Kidney (tissue), 14 donors: ENCODE data around the gene PTPRJ. TPM values are rescaled to one million over a fixed set of nuclear protein-coding genes. Genes with fewer than 3 reads are reported as not detected.

Source experiments
- DNase-seq, 5 donors: peaks; one replicate each; pipeline ENCODE4 v3.0.0-alpha.2; 2013 to 2020
- FAIRE-seq: peaks from 2 replicates; lab custom pipeline; 2012; peaks lifted over from hg19 to GRCh38; lab: Jason Lieb, UNC
- H3K27ac ChIP-seq, 2 donors: one replicate each; pipeline ENCODE4 v1.7.0; 2013; ENCODE audit warnings: low read depth in 2 of 2, low read length in 2 of 2, inconsistent platforms in 1 of 2
- H3K27me3 ChIP-seq: one replicate; pipeline ENCODE4 v1.7.1; 2013; ENCODE audit warnings: low read length, inconsistent platforms; ENCODE audit not compliant: control insufficient read depth, insufficient read depth
- H3K36me3 ChIP-seq, 3 donors: one replicate each; pipeline versions ENCODE4 v1.7.0 to v1.7.1; 2013; ENCODE audit warnings: low read length in 3 of 3, control low read depth in 1 of 3, inconsistent platforms in 1 of 3; ENCODE audit not compliant: insufficient read depth in 3 of 3, control insufficient read depth in 2 of 3
- H3K4me1 ChIP-seq, 3 donors: one replicate each; pipeline versions ENCODE4 v1.7.0 to v1.7.1; 2013; ENCODE audit warnings: low read length in 3 of 3, inconsistent platforms in 1 of 3, low read depth in 1 of 3; ENCODE audit not compliant: control insufficient read depth in 2 of 3, insufficient read depth in 2 of 3
- H3K4me3 ChIP-seq, 3 donors: one replicate each; pipeline versions ENCODE4 v1.7.0 to v1.8.1; 2013; ENCODE audit warnings: low read length in 3 of 3, control low read depth in 1 of 3, inconsistent platforms in 1 of 3
- H3K9ac ChIP-seq, 3 donors: one replicate each; pipeline versions ENCODE4 v1.7.0 to v1.7.1; 2013; ENCODE audit warnings: low read length in 3 of 3, control low read depth in 1 of 3, inconsistent platforms in 1 of 3
- H3K9me3 ChIP-seq, 3 donors: one replicate each; pipeline versions ENCODE4 v1.7.0 to v1.7.1; 2013; ENCODE audit warnings: low read length in 3 of 3, control low read depth in 1 of 3, inconsistent platforms in 1 of 3; ENCODE audit not compliant: control insufficient read depth in 2 of 3, insufficient read depth in 1 of 3
- intact Hi-C: fragments of 100-400 bp; cut with DNase I; formaldehyde crosslinking; loops from one replicate; pipeline ENCODE4 v1.11.1; 2022
- polyA plus RNA-seq: library from polyadenylated mRNA; stranded (reverse); fragments of 350-450 nt; fragmentation: Illumina TruSeq; extraction: RNeasy Lipid Tissue Mini Kit (QIAGEN cat#74804); gene quantifications from one replicate; pipeline ENCODE4 v1.2.3, GENCODE V29; 2014; ENCODE audit warnings: low read depth, low replicate concordance; ENCODE audit not compliant: insufficient read depth
- total RNA-seq: library from RNA; stranded (reverse); fragmentation: NEBNext Ultra II Directional; extraction: Animal tissue kit (Norgen Biotek cat#: 25700); gene quantifications from one replicate; pipeline ENCODE4 v1.2.1, GENCODE V29; 2021
- TF ChIP-seq, protein P1 (sequence below): IDR thresholded peaks from 3 replicates; pipeline ENCODE4 v1.5.1; 2012; ENCODE audit warnings: mild to moderate bottlenecking, moderate library complexity, borderline replicate concordance; ENCODE audit not compliant: insufficient read depth; ENCODE audit errors: extremely low read depth
- donor health status: control.
- donor health status: control.
- donor health status: control.
- donor health status: control.
- donor health status: control.
- donor health status: DM: yes; HTN: yes; CAD: no.
- donor health status: Normal renal cell carcinoma (clear cell type).

The PTPRJ gene
- total and polyA plus RNA-seq, 2 donors from 2014 or later = 9.2 to 80.5 TPM

DNA sequence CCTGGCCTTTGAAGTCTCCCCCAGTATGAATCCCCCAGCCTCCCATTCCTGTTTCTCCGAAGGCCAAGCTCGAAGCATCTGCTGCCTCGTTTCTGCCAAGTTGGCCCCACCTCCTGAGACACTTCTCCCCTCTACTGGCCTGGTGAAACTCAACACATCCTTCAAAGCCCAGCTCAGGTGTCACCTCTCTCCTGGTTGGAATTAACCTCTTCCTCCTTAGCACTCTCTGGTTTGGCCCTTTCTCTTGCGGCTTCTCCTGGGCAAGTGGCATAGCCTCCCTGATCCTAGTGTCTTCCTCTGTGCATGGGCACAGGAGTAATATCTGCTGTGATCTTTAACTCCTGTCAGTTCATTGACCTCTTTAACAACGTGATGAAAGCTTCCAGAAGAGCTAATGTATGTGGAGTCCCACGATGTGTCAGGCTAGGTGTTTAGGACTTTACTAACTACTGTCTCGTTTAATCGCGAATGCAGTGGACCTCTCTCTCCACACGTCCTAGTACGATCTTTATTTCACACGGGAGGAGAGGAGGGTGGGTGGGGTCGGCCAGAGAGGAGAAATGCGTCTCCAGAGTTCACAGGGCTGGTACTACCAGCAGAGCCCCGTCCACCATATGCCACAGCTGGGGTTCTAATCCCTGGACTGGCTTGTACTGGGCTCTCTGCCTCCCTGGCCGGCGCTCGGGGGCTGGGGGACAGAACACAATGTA is 826 bp upstream of the PTPRJ start:
- FAIRE-seq = no peak
- TF ChIP-seq, protein P1, sequence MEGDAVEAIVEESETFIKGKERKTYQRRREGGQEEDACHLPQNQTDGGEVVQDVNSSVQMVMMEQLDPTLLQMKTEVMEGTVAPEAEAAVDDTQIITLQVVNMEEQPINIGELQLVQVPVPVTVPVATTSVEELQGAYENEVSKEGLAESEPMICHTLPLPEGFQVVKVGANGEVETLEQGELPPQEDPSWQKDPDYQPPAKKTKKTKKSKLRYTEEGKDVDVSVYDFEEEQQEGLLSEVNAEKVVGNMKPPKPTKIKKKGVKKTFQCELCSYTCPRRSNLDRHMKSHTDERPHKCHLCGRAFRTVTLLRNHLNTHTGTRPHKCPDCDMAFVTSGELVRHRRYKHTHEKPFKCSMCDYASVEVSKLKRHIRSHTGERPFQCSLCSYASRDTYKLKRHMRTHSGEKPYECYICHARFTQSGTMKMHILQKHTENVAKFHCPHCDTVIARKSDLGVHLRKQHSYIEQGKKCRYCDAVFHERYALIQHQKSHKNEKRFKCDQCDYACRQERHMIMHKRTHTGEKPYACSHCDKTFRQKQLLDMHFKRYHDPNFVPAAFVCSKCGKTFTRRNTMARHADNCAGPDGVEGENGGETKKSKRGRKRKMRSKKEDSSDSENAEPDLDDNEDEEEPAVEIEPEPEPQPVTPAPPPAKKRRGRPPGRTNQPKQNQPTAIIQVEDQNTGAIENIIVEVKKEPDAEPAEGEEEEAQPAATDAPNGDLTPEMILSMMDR = no peak
- peak overlapping the region; percentile 67 to 71 for H3K27ac ChIP-seq

DNA sequence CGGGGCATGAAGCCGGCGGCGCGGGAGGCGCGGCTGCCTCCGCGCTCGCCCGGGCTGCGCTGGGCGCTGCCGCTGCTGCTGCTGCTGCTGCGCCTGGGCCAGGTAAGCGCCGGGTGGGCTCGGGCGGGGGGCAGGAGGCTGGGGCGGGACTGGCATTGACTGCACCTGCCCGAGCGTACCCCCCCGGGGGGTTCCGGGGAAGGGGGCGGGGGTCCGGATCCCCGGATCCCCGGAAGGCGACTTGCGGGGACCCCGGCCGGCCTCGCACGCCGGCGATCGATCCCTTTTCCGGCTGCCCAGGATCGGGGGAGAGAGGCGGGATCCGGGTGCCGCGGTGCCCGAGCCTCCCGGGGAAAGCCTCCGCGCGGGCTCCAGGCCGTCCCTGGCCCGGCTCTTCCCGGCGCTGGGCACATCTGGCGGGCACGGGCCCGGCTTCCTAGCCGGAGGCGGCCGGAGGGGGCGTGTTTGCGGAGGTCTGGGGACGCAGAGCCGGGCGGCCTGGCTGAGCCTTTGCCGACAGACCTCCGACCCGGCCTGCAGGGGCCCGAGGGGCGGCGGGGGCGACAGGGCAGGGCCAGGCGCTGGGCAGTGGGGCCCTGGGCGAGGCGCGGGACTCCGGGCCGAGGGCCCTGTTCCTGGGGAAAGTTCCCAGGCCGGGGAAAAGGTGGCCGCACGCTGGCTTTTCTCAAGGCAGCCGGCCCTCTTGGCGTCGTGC is 705 bp downstream of the PTPRJ start:
- FAIRE-seq (no peak), DNase-seq (peak; percentile 64 to 84 (median 80))
- no peaks in the 10 kb centered on the region for H3K36me3 ChIP-seq
- H3K4me1 ChIP-seq = peaks cover 0 to 11% (median 8%) of the 10 kb centered on the region in 3 donors
- H3K9ac ChIP-seq = peak overlapping the region in 2 of 3 donors; percentile 41 to 55
- H3K27ac ChIP-seq = peak overlapping the region; percentile 60 to 63
- intact Hi-C loops = no loop called here
- H3K9me3 ChIP-seq = no peaks in the 10 kb centered on the region
- TF ChIP-seq, protein P1 = no peak
- H3K4me3 ChIP-seq = peak overlapping the region; percentile 51 to 68 (median 67)
- H3K27me3 ChIP-seq = no peaks in the 10 kb centered on the region

More for the DNA sequence above, 826 bp upstream of the PTPRJ start:
- no peaks in the 10 kb centered on the region for H3K9me3 ChIP-seq
- no peaks in the 10 kb centered on the region for H3K36me3 ChIP-seq
- DNase-seq = peak; percentile 15 to 88 (median 78)
- no peaks in the 10 kb centered on the region for H3K27me3 ChIP-seq
- peak overlapping the region in 2 of 3 donors; percentile 36 to 63 for H3K4me3 ChIP-seq
- intact Hi-C loops = no loop called here
- H3K9ac ChIP-seq = peak overlapping the region in 2 of 3 donors; percentile 49 to 71
- peaks cover 0 to 11% (median 8%) of the 10 kb centered on the region in 3 donors for H3K4me1 ChIP-seq

DNA sequence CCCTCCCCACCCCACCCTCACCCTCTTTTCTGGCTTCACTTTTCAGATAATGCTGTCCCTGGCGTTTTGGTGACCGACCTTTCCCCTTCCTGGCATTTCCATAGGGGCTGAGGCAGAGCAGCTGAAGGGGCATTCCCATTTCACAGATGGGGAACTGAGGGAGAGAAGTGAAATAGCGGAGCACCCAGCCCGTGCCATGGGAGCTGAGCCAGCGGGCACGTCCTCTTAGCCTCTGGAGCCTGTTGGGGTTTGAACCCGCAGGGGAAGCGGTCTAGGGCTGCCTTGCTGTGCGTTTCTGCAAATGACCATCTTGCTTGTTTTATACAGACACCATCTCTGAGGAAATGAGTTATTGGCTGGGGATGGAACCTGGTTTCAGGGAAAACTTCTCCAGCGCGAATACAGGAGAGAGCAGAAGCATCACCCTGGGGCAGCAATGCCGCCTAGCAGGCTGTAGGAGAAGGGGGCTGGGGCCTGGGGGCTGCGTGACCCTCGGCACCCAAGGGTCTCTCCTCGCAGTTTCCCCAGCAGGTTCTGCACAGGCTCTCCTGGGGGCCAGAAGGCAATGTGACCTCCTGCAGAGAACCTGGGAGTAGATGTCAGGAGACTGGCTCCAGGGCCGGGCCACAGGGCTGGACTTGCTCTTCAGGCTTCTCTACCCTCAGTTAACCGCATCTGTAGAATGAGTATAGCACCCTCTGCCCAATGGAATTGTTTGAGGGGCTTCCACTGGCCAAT is 1.5 kb downstream of the PTPRJ start:
- H3K27me3 ChIP-seq = no peaks in the 10 kb centered on the region
- H3K27ac ChIP-seq = peak overlapping the region in 1 of 2 donors; percentile 60
- no peaks in the 10 kb centered on the region for H3K9me3 ChIP-seq
- H3K9ac ChIP-seq = peak overlapping the region; percentile 22 to 77 (median 35)
- H3K36me3 ChIP-seq = no peaks in the 10 kb centered on the region
- intact Hi-C loops = no loop called here
- TF ChIP-seq, protein P1 = no peak
- peak overlapping the region; percentile 51 to 68 (median 67) for H3K4me3 ChIP-seq
- FAIRE-seq (no peak), DNase-seq (peak in 1 of 5 donors; percentile 64)
- peaks cover 0 to 11% (median 8%) of the 10 kb centered on the region in 3 donors for H3K4me1 ChIP-seq
